ENCODE measurements around the gene SIPA1L3.

DNA sequence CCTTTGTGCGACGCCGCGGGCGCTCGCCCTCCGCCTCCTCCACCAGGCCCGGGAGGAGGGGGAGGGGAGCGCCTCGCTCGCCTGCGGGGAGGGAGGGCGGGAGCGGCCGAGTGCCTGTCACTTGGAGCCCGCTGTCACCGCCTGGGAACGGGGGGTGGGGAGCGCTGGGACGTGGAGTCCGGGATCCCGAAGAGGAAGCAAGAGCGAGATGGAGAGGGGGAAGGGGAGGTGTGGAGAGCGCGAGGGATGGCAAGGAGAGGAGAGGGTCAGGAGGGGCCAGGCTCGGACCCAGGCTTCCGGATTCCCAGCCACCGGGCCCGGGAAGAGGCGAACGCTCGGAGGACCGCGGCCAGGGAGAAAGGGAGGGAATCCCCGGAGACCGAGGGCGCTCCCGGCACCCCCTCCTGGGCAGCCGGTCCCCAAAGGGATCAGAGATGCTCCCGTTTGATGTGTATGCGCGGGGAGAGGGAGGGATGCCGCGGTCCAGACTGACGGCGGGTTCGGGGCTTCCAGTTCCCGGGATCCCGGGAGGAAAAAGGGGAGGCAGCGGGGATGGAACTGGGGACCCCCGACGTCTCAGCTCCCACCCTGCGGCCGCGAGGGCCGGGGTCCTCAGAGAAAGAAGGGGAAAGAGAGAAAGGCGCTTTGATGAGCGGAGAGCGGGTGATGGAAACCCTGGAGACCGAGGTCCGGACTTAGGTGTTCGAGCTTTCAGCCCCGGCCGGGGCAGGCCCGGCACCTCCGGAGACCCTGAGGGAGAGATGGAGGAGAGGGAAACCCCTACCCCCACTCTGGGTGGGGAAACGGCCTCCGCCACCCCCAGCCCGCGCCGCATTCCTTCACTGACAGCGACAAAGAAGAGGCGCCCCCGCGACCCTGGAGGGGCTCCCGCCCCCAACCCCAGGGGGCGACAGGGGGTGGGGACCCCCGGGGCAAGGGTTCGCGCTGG lies 321.8 kb downstream of the SIPA1L3 start:
- TF ChIP-seq, protein P1, sequence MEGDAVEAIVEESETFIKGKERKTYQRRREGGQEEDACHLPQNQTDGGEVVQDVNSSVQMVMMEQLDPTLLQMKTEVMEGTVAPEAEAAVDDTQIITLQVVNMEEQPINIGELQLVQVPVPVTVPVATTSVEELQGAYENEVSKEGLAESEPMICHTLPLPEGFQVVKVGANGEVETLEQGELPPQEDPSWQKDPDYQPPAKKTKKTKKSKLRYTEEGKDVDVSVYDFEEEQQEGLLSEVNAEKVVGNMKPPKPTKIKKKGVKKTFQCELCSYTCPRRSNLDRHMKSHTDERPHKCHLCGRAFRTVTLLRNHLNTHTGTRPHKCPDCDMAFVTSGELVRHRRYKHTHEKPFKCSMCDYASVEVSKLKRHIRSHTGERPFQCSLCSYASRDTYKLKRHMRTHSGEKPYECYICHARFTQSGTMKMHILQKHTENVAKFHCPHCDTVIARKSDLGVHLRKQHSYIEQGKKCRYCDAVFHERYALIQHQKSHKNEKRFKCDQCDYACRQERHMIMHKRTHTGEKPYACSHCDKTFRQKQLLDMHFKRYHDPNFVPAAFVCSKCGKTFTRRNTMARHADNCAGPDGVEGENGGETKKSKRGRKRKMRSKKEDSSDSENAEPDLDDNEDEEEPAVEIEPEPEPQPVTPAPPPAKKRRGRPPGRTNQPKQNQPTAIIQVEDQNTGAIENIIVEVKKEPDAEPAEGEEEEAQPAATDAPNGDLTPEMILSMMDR (conservative IDR thresholded peaks at IDR 0.05; ENCODE audit: low read depth, low read length) = no peak
- TF ChIP-seq EZH2 (IDR thresholded peaks at IDR 0.05; ENCODE audit: borderline replicate concordance, low read depth, low read length, poor library complexity, severe bottlenecking) = no peak

Data from A673 (cell line).